HG03135 (cell line): ENCODE results near the gene TEKT2.

ENCODE experiments used
- ATAC-seq: cut with Tn5 transposase; IDR thresholded peaks from one replicate; pipeline ENCODE4 v1.9.1; 2021; ENCODE audit warnings: mild to moderate bottlenecking, moderate library complexity; ENCODE audit not compliant: unreplicated experiment

The TEKT2 gene, protein sequence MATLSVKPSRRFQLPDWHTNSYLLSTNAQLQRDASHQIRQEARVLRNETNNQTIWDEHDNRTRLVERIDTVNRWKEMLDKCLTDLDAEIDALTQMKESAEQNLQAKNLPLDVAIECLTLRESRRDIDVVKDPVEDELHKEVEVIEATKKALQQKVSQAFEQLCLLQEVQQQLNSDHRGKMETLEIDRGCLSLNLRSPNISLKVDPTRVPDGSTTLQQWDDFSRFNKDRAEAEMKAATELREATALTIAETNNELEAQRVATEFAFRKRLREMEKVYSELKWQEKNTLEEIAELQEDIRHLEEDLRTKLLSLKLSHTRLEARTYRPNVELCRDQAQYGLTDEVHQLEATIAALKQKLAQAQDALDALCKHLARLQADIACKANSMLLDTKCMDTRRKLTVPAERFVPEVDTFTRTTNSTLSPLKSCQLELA

DNA sequence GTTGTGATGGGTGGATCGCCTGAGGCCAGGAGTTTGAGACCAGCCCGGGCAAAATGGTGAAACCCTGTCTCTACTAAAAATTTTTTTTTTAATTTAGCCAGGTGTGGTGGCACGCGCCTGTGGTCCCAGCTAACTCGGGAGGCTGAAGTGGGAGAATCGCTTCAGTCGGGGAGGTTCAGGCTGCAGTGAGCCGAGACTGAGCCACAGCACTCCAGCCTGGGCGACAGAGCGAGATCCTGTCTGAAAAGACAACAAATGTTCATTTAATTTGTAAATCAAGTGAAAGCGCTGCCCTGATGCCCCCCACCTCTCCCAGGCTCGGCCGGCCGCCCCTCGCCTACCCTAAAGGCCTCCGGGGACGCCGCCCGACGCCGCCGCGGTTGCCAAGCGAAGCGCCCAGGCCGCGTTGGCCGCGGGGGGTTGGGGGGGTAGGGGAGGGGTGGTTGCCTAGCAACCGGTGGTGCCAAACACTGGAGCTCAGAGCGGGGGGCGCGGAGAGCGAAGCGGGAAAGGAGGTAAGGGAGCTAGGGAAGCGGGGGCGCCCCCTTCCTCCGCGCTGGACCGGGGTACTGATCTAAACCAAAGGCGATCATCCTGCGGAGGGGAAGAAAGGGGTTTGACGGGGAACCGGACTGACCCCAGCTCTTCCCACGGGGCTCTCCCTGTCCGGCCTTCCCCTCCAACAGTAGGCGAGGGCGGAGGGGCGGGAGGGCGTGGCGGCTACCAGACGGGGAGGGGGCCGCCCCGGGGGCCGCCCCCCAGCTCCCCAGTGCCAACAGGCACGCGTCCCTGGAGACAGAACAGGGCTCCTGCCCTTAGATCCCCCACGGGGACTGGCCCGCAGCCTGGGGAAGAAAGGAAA, at the start of gene TEKT2:
TEKT2 (plus strand) TSS at position 460 of the 862 bp plus-strand sequence. CDS start 828 bp downstream, outside the sequence.
- no peak for ATAC-seq

DNA sequence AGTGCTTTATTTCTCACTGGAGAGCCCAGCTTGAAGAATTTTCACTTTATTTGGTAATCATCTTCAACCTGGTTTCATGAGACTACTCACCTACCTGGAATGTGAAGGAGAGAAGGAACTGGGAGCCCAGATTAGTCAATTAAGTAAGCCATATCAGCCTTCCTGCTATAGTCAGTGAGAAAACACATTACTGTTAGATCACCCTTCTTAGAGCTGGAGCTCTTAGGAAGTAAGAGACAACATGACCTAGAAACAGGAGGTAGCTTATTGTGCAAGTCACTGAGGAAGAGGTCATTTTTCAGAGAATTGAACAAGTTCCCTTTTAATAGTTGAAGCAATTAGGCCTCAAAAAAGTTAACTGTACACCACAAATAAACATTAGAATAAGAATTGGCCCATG, 49.2 kb upstream of the TEKT2 start:
- no peak for ATAC-seq

DNA sequence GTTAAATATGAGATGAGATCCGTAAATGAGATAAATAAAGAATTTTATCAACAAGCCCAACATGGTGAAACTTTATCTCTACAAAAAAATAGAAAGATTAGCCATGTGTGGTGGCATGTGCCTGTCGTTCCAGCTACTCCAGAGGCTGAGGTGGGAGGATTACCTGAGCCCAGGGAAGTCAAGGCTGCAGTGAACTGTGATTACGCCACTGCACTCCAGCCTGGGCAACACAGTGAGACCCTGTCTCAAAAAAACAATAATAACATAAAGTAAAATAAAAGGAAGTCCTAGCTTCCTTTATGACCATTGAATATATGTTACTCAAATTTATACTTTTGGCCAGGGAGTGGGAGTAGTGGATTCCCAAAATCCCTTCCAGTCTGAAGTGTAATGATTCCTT, 48.7 kb upstream of the TEKT2 start:
- no peak for ATAC-seq

DNA sequence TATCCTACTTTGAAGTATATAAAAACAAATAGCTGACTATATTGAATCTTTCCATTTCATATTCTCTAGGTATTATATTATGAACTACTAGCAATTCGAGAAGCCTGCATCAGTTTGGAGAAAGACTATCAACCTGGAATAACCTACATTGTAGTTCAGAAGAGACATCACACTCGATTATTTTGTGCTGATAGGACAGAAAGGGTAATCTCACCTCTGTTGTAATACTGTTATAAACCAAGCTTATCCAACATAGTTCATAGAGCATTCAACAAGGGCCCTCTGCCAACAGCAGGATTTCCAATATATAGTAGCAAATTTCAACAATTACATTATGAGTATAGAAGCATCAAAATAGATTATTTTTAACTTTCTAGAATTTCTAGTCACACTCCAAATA, 43.7 kb upstream of the TEKT2 start:
- no peak for ATAC-seq

GRCh38 chr1:36051821-36052220, 32.1 kb upstream of the TEKT2 start:
- no peak for ATAC-seq

GRCh38 chr1:36053978-36054377, 29.9 kb upstream of the TEKT2 start:
- ATAC-seq: no peak

DNA sequence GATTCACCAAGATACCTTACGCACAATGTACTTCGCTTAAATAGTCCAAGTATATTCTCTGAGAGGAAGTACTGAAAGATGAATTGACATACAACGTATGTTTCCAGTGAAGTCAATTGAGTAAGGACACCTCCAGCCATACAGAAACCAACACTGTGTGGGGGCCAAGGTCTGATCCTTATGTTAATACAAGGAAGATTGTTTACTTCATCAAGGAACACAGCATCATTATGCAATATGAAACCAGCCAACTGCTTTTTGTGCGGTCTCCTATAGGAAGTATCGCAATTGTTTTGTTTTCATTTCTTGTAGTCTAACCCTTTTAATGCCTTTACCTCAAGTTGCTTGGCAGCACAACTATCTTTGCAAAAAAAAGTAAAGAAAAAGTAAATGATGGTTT, 28.2 kb upstream of the TEKT2 start:
- ATAC-seq: no peak

DNA sequence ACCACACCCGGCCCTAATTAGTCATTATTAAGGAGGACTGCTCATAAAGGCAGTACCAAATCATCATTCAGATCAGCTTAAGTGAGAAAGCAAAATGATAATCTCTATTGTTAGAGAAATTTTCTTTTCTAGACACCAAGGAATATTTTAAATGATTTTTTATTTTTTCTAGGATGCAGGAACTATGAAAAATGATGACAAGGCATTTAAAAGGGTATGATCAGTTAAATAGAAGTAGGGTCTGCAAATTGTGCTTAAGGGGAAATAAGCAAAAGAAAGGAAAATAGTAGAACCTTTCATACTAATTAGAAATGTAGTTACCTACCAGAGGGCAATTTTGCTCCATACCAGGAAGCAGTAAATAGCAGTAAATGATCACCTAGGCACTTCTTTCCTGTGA, 21.6 kb upstream of the TEKT2 start:
- no peak for ATAC-seq

- no peak for ATAC-seq
Measured at GRCh38 chr1:36067871-36068270, 16.0 kb upstream of the TEKT2 start.

DNA sequence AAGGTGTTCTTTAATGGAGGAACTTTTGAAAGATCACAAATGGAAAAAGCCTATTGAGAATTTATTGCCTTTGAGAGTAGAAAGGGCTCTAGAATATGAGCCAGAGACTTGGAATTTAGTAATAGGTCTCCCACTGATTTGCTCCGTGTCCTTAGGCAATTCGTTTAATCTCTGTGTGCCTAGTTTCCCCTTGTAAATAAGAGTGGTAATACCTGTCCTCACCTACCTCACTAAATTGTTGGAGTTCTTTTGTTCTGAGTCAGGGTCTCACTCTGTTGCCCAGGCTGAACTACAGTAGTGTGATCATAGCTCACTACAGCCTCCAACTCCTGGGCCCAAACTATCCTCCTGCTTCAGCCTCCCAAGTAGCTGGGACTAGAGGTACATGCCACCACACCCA, 15.0 kb upstream of the TEKT2 start:
- no peak for ATAC-seq

DNA sequence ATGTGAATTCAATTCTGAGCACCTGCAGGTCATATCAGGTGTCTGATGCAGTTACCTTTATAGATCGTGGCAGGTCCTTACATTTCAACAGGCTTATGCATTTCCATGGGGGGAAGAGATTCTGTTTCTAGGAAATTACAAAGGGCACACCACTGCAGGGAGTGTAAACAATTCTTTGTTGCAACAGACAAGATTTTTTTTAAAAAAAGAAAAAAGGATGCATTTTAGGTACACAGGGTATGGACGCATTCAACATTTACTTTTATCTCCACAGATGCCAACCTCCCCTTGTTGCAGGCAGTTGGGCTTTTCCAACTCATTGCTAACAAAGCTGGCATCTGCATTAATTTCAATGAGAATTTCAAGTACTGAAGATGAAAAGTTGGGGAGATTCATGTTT, 13.5 kb upstream of the TEKT2 start:
- ATAC-seq: no peak

DNA sequence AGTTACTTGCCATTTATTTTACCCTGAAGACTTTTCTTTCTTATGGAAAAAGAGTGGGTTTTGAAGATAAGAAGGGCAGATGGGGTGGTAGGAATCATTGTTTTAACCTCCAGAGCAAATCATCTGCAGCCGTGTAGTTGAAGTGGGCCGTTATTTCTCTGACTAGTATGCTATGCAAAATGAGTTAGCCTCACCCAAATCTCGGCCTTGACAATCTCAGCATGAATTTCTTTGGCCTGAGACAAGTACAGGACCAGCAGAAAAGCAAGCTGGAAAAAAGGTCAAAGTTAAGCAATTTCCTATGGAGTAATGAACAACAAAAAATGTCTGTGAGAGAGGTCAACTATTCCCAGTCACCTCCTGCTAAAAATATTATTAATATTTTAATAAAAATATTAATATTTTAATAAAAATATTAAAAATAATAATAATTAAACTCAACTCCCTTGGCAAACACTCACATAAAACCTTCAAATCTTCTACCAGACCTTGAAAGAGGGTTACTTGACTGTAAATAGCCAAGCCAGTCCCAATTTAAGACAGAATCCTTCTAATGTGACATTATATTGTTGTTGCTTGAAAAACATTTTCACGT, 6.8 kb upstream of the TEKT2 start:
- ATAC-seq: no peak

DNA sequence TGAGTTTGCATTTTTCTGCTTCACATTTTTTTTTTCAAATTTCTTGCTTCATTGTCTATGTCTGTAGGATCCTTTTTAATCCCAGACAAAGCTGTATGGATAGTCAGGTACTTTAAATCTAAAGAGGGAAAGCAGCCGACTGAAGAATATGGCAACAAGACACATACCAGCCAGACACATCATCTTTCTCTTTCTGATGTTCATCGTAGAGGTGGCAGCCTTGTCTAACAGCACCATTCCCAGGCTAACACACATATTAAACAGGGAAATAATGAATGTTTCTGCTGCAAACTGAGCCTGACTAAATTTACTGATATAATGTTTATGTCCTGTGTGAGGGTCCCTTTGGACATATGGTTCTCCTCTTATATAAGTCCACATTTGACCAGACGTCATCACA, 3.7 kb upstream of the TEKT2 start:
- ATAC-seq: no peak

DNA sequence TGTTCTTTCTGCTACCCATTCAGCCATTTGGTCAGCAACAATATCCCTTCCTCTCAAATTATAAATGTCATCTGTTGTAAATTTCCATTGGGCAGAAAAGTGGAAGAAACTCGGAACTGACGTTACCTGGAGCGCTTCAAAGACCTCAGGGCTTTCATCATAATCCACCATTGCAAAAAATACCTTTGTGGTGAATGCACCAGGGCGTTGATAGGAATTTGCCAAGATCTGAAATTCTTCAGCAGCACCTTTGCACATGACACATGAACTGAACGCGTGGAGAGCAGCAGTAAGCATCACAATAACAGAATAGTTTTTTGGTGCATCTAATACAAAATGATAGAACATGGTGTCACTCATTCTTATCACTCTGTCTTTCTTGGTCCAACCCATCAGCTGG, 3.1 kb upstream of the TEKT2 start:
- ATAC-seq: no peak

GRCh38 chr1:36081926-36082485, 1.9 kb upstream of the TEKT2 start:
- no peak for ATAC-seq

GRCh38 chr1:36083219-36083618, 675 bp upstream of the TEKT2 start:
- ATAC-seq: no peak

DNA sequence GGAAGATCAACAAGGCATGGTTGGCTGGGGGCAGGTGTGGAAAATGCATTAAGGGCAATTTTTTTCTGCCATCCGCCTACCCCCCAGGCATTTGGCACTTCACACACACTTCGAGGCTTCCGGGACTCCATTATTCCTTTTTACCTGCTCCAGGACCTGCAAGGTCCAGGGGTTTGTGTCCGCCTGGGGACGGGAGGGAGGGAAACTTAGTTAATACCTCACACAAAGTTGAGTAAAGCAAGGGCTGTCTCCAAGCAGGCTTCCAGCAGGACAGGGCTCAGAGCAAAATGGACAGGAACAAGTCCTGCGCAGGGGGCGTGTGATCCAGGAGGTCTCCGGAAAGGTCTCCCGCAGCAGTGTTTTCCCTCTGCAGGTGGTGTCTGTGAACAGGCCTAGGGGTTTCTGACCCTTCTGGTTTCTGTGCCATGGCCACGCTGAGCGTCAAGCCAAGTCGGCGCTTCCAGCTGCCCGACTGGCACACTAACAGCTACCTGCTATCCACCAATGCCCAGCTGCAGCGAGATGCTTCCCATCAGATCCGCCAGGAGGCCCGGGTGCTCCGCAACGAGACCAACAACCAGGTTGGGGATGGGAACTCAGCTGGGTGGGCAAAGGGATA, 712 bp downstream of the TEKT2 start:
- ATAC-seq: no peak

DNA sequence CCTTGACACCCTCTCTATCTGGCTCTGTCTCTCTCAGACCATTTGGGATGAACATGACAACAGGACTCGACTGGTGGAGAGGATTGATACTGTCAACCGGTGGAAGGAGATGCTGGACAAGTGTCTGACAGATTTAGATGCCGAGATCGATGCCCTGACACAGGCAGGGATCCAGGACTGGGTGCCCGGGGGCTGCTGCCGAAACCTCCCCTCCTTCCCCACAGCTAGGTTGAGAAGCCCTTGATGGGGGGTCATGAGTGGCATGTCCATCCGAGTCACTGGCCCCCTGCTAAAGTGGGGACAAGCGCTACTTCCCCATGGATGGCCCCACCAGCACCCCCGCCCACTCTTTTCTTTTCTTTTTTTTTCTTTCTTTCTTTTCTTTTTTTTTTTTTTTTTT, 1.2 kb downstream of the TEKT2 start:
- ATAC-seq: no peak

DNA sequence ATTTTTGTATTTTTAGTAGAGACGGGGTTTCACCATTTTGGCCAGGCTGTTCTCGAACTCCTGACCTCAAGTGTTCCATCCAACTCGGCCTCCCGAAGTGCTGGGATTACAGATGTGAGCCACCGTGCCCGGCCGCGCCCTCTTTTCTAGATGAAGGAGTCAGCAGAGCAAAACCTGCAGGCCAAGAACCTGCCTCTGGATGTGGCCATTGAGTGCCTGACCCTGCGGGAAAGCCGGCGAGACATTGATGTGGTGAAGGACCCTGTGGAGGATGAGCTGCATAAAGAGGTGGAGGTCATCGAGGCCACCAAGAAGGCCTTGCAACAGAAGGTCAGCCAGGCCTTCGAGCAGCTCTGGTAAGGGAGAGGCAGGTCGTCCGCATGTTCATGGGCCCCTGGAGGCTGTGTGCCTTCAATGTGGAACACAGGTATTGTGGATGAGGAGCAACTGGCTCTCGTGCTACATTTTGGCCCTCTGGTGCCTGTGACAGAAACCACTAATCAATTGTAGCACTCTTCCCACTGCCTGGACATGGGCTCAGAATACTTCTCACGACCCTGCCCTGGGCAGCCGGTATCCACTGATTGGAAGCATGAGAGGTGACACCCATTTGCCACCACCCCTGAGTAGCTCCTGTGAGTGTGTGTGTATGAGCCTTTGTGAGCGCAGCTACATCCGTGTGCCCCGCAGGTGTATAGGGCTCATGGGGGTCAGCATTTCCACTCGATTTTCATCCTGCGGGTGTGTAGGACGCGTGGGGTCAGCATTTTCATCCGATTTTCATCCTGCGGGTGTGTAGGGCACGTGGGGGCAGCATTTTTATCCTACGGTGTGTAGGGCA, 2.0 kb downstream of the TEKT2 start:
- no peak for ATAC-seq
